Loucy (cell line): ENCODE results near the gene SDC3.
"Not testable (repeated sequence)": the region's sequence is repeated elsewhere in the genome, so short reads cannot be mapped to it uniquely, and the experiment has no call there.

ENCODE experiments used
- EZH2phosphoT487 ChIP-seq: fragments of 200-600 bp; IDR thresholded peaks from 2 replicates; pipeline ENCODE4 v1.6.1; 2018; ENCODE audit warnings: antibody characterized with exemption, mild to moderate bottlenecking, moderate library complexity, borderline replicate concordance
- TF ChIP-seq, protein P1 (sequence below): fragments of 200-600 bp; sonication (generic); conservative IDR thresholded peaks from 2 replicates; pipeline ENCODE4 v1.5.1; 2014; ENCODE audit warnings: mild to moderate bottlenecking, antibody characterized with exemption, low read length

DNA sequence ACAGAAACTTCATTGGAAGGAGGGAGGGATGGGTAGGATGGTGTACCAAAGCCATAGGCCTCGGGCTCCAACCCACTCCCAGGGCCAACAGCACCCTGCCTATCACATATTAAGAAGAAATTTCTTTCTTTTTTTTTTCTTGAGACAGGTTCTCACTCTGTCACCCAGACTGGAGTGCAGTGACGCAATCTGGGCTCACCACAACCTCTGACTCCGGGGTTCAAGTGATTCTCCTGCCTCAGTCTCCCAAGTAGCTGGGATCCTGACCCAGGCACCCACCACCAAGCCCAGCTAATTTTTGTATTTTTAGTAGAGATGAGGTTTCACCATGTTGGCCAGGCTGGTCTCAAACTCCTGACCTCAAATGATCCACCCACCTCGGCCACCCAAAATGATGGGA lies 40.5 kb downstream of the SDC3 start:
- TF ChIP-seq, protein P1, sequence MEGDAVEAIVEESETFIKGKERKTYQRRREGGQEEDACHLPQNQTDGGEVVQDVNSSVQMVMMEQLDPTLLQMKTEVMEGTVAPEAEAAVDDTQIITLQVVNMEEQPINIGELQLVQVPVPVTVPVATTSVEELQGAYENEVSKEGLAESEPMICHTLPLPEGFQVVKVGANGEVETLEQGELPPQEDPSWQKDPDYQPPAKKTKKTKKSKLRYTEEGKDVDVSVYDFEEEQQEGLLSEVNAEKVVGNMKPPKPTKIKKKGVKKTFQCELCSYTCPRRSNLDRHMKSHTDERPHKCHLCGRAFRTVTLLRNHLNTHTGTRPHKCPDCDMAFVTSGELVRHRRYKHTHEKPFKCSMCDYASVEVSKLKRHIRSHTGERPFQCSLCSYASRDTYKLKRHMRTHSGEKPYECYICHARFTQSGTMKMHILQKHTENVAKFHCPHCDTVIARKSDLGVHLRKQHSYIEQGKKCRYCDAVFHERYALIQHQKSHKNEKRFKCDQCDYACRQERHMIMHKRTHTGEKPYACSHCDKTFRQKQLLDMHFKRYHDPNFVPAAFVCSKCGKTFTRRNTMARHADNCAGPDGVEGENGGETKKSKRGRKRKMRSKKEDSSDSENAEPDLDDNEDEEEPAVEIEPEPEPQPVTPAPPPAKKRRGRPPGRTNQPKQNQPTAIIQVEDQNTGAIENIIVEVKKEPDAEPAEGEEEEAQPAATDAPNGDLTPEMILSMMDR, result not testable (repeated sequence)
- not testable (repeated sequence) for TF ChIP-seq EZH2phosphoT487
